WTC11 (cell line): ENCODE measurements around the gene NSG2. TPM values are rescaled to one million over a fixed set of nuclear protein-coding genes. Genes with fewer than 3 reads are reported as not detected.

Source experiments
- ATAC-seq: fragments of 200-7000 bp; cut with Tn5 transposase; 2 replicates; pipeline ENCODE4 v1.10.0; 2021; ENCODE audit warnings: mild to moderate bottlenecking, moderate library complexity
- CTCF ChIA-PET: fragments of 300-600 bp; sonication (Branson Sonifier 250); formaldehyde crosslinking; loops from one replicate; lab custom pipeline; 2021; ENCODE audit warnings: antibody characterized with exemption; lab: Charles Lee
- POLR2A ChIA-PET: fragments of 350-600 bp; sonication (Branson Sonifier 250); formaldehyde crosslinking; loops from one replicate; lab custom pipeline; 2021; ENCODE audit warnings: antibody characterized with exemption; lab: Charles Lee
- DNase-seq: peaks from one replicate; pipeline ENCODE4 v3.0.0; 2021; ENCODE audit warnings: low spot score
- H3K27ac Mint-ChIP-seq: 2 replicates; pipeline ENCODE4 v1.8.0; 2021; ENCODE audit warnings: mixed read lengths
- H3K27me3 Mint-ChIP-seq: 2 replicates; pipeline ENCODE4 v1.8.0; 2021; ENCODE audit warnings: low read depth, mild to moderate bottlenecking, moderate library complexity, mixed read lengths
- H3K36me3 Mint-ChIP-seq: 2 replicates; pipeline ENCODE4 v1.8.0; 2021; ENCODE audit warnings: mixed read lengths
- H3K4me1 Mint-ChIP-seq: 2 replicates; pipeline ENCODE4 v1.8.0; 2022; ENCODE audit warnings: mixed read lengths
- H3K4me3 Mint-ChIP-seq: 2 replicates; pipeline ENCODE4 v1.8.0; 2021; ENCODE audit warnings: mild to moderate bottlenecking, moderate library complexity, mixed read lengths
- H3K9me3 Mint-ChIP-seq: 2 replicates; pipeline ENCODE4 v1.8.0; 2021; ENCODE audit warnings: mixed read lengths
- CREB1 ChIP-seq: sonication (generic); formaldehyde crosslinking; IDR thresholded peaks from 2 replicates; pipeline ENCODE4 v1.8.0; 2023; ENCODE audit warnings: mild to moderate bottlenecking, missing genetic modification reagents
- ESRRA ChIP-seq: sonication (generic); formaldehyde crosslinking; IDR thresholded peaks from 2 replicates; pipeline ENCODE4 v1.8.1; 2022; ENCODE audit warnings: mild to moderate bottlenecking, missing genetic modification reagents, borderline replicate concordance
- ETV6 ChIP-seq: sonication (generic); formaldehyde crosslinking; IDR thresholded peaks from 2 replicates; pipeline ENCODE4 v1.8.1; 2022; ENCODE audit warnings: mild to moderate bottlenecking, missing genetic modification reagents
- FOXJ3 ChIP-seq: sonication (generic); formaldehyde crosslinking; IDR thresholded peaks from 2 replicates; pipeline ENCODE4 v1.9.0; 2021; ENCODE audit warnings: missing genetic modification reagents, mild to moderate bottlenecking, borderline replicate concordance
- IRF2 ChIP-seq: sonication (generic); formaldehyde crosslinking; IDR thresholded peaks from 2 replicates; pipeline ENCODE4 v1.8.0; 2022; ENCODE audit warnings: low read depth, missing genetic modification reagents, borderline replicate concordance
- NR2C2 ChIP-seq: sonication (generic); formaldehyde crosslinking; IDR thresholded peaks from 2 replicates; pipeline ENCODE4 v1.8.0; 2022; ENCODE audit warnings: mild to moderate bottlenecking, missing genetic modification reagents
- NR3C1 ChIP-seq: sonication (generic); formaldehyde crosslinking; conservative IDR thresholded peaks from 2 replicates; pipeline ENCODE4 v1.8.1; 2023; ENCODE audit warnings: low read depth, mild to moderate bottlenecking, missing genetic modification reagents
- RELA ChIP-seq: sonication (generic); formaldehyde crosslinking; IDR thresholded peaks from 2 replicates; pipeline ENCODE4 v1.8.1; 2022; ENCODE audit warnings: missing genetic modification reagents, mild to moderate bottlenecking, borderline replicate concordance
- RORB ChIP-seq: fragments of 250-450 bp; sonication (Bioruptor Pico); IDR thresholded peaks from 2 replicates; pipeline ENCODE4 v1.9.0; 2021; ENCODE audit warnings: mild to moderate bottlenecking
- SOX15 ChIP-seq: fragments of 250-450 bp; sonication (Bioruptor Pico); IDR thresholded peaks from 2 replicates; pipeline ENCODE4 v1.9.0; 2021; ENCODE audit warnings: mild to moderate bottlenecking
- TEAD4 ChIP-seq: sonication (generic); formaldehyde crosslinking; IDR thresholded peaks from 2 replicates; pipeline ENCODE4 v1.8.0; 2022; ENCODE audit warnings: mild to moderate bottlenecking, missing genetic modification reagents
- ZBTB21 ChIP-seq: sonication (generic); formaldehyde crosslinking; IDR thresholded peaks from 2 replicates; pipeline ENCODE4 v1.8.1; 2023; ENCODE audit warnings: mild to moderate bottlenecking, missing genetic modification reagents, borderline replicate concordance
- ZNF416 ChIP-seq: fragments of 250-450 bp; sonication (Bioruptor Pico); IDR thresholded peaks from 2 replicates; pipeline ENCODE4 v1.9.0; 2021; ENCODE audit warnings: mild to moderate bottlenecking, inconsistent platforms
- ZNF423 ChIP-seq: fragments of 250-450 bp; sonication (Bioruptor Pico); IDR thresholded peaks from 2 replicates; pipeline ENCODE4 v2.1.2; 2022; ENCODE audit warnings: mild to moderate bottlenecking, moderate library complexity
- total RNA-seq: library from RNA; stranded (reverse); gene quantifications from 3 replicates; pipeline ENCODE4 v1.2.3, GENCODE V29; 2021
- TF ChIP-seq, protein P1 (sequence below): sonication (generic); formaldehyde crosslinking; conservative IDR thresholded peaks from 2 replicates; pipeline ENCODE4 v1.8.1; 2023; ENCODE audit warnings: mild to moderate bottlenecking, low read depth, missing genetic modification reagents, moderate library complexity
- TF ChIP-seq, protein P2 (sequence below): sonication (generic); formaldehyde crosslinking; IDR thresholded peaks from 2 replicates; pipeline ENCODE4 v1.8.0; 2022; ENCODE audit warnings: mild to moderate bottlenecking, missing genetic modification reagents
- TF ChIP-seq, protein P3 (sequence below): sonication (generic); formaldehyde crosslinking; IDR thresholded peaks from 2 replicates; pipeline ENCODE4 v1.8.0; 2023; ENCODE audit warnings: mild to moderate bottlenecking, missing genetic modification reagents
- TF ChIP-seq, protein P4 (sequence below): sonication (generic); formaldehyde crosslinking; IDR thresholded peaks from 2 replicates; pipeline ENCODE4 v1.8.0; 2022; ENCODE audit warnings: missing genetic modification reagents
- TF ChIP-seq, protein P5 (sequence below): sonication (generic); formaldehyde crosslinking; IDR thresholded peaks from 2 replicates; pipeline ENCODE4 v1.8.1; 2022; ENCODE audit warnings: mild to moderate bottlenecking, missing genetic modification reagents, moderate library complexity, borderline replicate concordance

The NSG2 gene
- total RNA-seq, 1 experiment from 2014 or later: not detected

DNA sequence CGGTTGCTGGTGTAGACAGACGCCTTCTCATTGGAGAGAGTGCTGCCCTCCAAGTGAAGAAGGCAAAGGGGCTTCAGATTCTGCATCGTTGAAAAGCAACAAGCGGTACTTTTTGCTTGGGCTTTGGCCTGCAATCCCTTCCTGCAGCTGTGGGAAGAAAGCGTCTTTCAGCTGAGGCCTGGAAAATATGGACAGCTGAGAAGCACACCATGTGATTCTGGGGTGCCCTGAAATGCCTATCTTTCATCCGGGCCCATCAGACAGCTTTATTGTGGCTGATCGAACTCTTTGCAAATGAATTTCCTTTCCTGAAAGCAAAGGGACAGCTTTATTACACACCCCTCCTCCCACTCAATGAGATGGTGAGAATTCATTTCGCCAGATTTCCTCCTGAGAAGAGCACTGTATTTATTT lies 74.0 kb downstream of the NSG2 start:
- no peak for TF ChIP-seq ZNF423 (CRISPR knock-in tag)
- TF ChIP-seq ZNF416 (CRISPR knock-in tag): no peak
- TF ChIP-seq CREB1 (CRISPR knock-in tag): no peak
- TF ChIP-seq ZBTB21 (CRISPR knock-in tag): no peak
- no peak for TF ChIP-seq NR2C2 (CRISPR knock-in tag)
- no peak for TF ChIP-seq RELA (CRISPR knock-in tag)
- no peak for TF ChIP-seq TEAD4 (CRISPR knock-in tag)
- TF ChIP-seq RORB (CRISPR knock-in tag): no peak
- no peak for TF ChIP-seq ESRRA (CRISPR knock-in tag)
- TF ChIP-seq IRF2: no peak
- TF ChIP-seq SOX15 (CRISPR knock-in tag): no peak
- TF ChIP-seq, protein P1, sequence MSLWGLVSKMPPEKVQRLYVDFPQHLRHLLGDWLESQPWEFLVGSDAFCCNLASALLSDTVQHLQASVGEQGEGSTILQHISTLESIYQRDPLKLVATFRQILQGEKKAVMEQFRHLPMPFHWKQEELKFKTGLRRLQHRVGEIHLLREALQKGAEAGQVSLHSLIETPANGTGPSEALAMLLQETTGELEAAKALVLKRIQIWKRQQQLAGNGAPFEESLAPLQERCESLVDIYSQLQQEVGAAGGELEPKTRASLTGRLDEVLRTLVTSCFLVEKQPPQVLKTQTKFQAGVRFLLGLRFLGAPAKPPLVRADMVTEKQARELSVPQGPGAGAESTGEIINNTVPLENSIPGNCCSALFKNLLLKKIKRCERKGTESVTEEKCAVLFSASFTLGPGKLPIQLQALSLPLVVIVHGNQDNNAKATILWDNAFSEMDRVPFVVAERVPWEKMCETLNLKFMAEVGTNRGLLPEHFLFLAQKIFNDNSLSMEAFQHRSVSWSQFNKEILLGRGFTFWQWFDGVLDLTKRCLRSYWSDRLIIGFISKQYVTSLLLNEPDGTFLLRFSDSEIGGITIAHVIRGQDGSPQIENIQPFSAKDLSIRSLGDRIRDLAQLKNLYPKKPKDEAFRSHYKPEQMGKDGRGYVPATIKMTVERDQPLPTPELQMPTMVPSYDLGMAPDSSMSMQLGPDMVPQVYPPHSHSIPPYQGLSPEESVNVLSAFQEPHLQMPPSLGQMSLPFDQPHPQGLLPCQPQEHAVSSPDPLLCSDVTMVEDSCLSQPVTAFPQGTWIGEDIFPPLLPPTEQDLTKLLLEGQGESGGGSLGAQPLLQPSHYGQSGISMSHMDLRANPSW (CRISPR knock-in tag): no peak
- POLR2A ChIA-PET: no interaction called here
- Mint-ChIP-seq H3K36me3 (no peaks in the 10 kb centered on the region), H3K4me3 (no peak overlapping the region), H3K4me1 (peaks cover 10% of the 10 kb centered on the region), H3K27me3 (no peaks in the 10 kb centered on the region; the same call in 1 of the 2 replicates), H3K27ac (no peak overlapping the region), H3K9me3 (peaks cover 13% of the 10 kb centered on the region; the same call in 1 of the 2 replicates)
- DNase-seq (no peak), ATAC-seq (no peak; the same call in 1 of the 2 replicates)
- CTCF ChIA-PET: interaction anchor here (1.0 to 3.1 kb wide), 4 partner anchors 11 to 192 kb away, joined by 3 to 14 read pairs (median 5); partner anchors contain the start of gene NSG2

DNA sequence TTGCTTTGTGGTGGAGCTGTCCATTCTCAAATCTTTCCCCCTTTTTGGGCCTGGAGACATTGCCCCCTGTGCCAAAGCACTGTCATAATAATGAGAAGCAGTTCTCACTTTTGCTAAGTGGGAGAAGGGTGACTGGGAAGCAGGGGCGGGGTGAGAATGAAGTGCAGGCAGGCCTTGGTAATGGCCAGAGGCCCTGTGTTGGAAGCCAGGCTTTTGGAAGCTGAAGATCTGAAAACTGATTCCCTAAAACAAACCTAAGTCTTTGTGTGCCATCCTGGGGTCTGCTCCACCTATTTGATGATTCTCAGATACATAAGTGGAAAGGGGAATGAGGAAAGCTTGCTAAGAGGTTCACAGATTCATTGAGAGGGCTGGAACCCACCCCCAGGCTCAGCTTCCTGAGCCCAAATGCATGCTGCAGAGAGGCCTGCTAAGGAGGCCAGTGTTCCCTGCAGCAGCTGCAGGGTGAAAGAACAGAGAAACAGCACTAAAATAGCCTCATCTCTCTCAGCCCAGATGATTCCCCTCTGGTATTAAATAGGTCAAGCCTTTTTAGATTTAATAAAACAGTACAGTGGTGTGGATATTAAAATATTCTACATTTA lies 75.0 kb downstream of the NSG2 start:
- H3K27ac Mint-ChIP-seq: no peak overlapping the region
- no peaks in the 10 kb centered on the region for H3K27me3 Mint-ChIP-seq
- DNase-seq (no peak), ATAC-seq (no peak)
- ChIA-PET CTCF (interaction anchor here (1.0 to 3.1 kb wide), 3 partner anchors 12 to 191 kb away, joined by 4 to 14 read pairs (median 6); partner anchors contain the start of gene NSG2), POLR2A (interaction anchor here (1.0 kb wide), 1 partner anchor 91 kb away, joined by 3 read pairs; no protein-coding TSS in a partner anchor)
- H3K4me3 Mint-ChIP-seq: no peak overlapping the region
- H3K4me1 Mint-ChIP-seq: peaks cover 10% of the 10 kb centered on the region
- H3K9me3 Mint-ChIP-seq: peaks cover 23% of the 10 kb centered on the region
- no peaks in the 10 kb centered on the region for H3K36me3 Mint-ChIP-seq
- TF ChIP-seq ZNF416 (CRISPR knock-in tag) (no peak), FOXJ3 (CRISPR knock-in tag) (no peak), TEAD4 (CRISPR knock-in tag) (no peak), ETV6 (CRISPR knock-in tag) (no peak), NR3C1 (CRISPR knock-in tag) (no peak), RELA (CRISPR knock-in tag) (no peak)
- TF ChIP-seq, protein P2, sequence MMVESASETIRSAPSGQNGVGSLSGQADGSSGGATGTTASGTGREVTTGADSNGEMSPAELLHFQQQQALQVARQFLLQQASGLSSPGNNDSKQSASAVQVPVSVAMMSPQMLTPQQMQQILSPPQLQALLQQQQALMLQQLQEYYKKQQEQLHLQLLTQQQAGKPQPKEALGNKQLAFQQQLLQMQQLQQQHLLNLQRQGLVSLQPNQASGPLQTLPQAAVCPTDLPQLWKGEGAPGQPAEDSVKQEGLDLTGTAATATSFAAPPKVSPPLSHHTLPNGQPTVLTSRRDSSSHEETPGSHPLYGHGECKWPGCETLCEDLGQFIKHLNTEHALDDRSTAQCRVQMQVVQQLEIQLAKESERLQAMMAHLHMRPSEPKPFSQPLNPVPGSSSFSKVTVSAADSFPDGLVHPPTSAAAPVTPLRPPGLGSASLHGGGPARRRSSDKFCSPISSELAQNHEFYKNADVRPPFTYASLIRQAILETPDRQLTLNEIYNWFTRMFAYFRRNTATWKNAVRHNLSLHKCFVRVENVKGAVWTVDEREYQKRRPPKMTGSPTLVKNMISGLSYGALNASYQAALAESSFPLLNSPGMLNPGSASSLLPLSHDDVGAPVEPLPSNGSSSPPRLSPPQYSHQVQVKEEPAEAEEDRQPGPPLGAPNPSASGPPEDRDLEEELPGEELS (CRISPR knock-in tag): no peak
- TF ChIP-seq, protein P3, sequence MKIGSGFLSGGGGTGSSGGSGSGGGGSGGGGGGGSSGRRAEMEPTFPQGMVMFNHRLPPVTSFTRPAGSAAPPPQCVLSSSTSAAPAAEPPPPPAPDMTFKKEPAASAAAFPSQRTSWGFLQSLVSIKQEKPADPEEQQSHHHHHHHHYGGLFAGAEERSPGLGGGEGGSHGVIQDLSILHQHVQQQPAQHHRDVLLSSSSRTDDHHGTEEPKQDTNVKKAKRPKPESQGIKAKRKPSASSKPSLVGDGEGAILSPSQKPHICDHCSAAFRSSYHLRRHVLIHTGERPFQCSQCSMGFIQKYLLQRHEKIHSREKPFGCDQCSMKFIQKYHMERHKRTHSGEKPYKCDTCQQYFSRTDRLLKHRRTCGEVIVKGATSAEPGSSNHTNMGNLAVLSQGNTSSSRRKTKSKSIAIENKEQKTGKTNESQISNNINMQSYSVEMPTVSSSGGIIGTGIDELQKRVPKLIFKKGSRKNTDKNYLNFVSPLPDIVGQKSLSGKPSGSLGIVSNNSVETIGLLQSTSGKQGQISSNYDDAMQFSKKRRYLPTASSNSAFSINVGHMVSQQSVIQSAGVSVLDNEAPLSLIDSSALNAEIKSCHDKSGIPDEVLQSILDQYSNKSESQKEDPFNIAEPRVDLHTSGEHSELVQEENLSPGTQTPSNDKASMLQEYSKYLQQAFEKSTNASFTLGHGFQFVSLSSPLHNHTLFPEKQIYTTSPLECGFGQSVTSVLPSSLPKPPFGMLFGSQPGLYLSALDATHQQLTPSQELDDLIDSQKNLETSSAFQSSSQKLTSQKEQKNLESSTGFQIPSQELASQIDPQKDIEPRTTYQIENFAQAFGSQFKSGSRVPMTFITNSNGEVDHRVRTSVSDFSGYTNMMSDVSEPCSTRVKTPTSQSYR (CRISPR knock-in tag): no peak
- TF ChIP-seq, protein P4, sequence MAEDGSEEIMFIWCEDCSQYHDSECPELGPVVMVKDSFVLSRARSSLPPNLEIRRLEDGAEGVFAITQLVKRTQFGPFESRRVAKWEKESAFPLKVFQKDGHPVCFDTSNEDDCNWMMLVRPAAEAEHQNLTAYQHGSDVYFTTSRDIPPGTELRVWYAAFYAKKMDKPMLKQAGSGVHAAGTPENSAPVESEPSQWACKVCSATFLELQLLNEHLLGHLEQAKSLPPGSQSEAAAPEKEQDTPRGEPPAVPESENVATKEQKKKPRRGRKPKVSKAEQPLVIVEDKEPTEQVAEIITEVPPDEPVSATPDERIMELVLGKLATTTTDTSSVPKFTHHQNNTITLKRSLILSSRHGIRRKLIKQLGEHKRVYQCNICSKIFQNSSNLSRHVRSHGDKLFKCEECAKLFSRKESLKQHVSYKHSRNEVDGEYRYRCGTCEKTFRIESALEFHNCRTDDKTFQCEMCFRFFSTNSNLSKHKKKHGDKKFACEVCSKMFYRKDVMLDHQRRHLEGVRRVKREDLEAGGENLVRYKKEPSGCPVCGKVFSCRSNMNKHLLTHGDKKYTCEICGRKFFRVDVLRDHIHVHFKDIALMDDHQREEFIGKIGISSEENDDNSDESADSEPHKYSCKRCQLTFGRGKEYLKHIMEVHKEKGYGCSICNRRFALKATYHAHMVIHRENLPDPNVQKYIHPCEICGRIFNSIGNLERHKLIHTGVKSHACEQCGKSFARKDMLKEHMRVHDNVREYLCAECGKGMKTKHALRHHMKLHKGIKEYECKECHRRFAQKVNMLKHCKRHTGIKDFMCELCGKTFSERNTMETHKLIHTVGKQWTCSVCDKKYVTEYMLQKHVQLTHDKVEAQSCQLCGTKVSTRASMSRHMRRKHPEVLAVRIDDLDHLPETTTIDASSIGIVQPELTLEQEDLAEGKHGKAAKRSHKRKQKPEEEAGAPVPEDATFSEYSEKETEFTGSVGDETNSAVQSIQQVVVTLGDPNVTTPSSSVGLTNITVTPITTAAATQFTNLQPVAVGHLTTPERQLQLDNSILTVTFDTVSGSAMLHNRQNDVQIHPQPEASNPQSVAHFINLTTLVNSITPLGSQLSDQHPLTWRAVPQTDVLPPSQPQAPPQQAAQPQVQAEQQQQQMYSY (CRISPR knock-in tag): no peak
- TF ChIP-seq, protein P1 (CRISPR knock-in tag): no peak
- TF ChIP-seq, protein P5, sequence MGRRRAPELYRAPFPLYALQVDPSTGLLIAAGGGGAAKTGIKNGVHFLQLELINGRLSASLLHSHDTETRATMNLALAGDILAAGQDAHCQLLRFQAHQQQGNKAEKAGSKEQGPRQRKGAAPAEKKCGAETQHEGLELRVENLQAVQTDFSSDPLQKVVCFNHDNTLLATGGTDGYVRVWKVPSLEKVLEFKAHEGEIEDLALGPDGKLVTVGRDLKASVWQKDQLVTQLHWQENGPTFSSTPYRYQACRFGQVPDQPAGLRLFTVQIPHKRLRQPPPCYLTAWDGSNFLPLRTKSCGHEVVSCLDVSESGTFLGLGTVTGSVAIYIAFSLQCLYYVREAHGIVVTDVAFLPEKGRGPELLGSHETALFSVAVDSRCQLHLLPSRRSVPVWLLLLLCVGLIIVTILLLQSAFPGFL (CRISPR knock-in tag): no peak
